ENCODE measurements around the gene SDC3.

Gene SDC3

DNA sequence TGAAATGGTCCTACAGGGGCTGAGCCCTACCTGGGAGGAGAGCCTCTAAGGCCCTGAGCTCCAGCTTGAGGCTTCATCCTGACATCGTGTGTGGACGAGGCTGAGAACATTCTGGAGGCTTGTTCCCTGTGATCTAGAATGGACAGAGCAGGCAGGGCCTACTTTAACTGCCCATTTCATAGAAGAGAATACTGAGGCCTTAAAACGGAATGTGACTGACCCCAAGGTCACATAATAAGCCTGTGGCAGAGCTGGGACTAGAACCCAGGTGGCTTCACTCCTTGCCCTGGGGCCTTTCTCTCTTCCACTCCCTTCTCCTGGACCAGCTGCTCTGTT is 6.0 kb upstream of the SDC3 start:
- DNase-seq: no peak
- H3K4me1 ChIP-seq (ENCODE audit: insufficient read depth, low read length): no peaks in the 10 kb centered on the region; the same call in 1 of the 2 replicates
- H3K27ac ChIP-seq (ENCODE audit: low read length): no peak overlapping the region
- H4K20me1 ChIP-seq (ENCODE audit: insufficient read depth, low read length): peaks cover 5% of the 10 kb centered on the region
- H3K9me3 ChIP-seq (ENCODE audit: insufficient read depth, low read length, severe bottlenecking): no peaks in the 10 kb centered on the region
- H3K36me3 ChIP-seq (ENCODE audit: insufficient read depth, low read length): no peaks in the 10 kb centered on the region
- TF ChIP-seq EZH2 (IDR thresholded peaks at IDR 0.05; ENCODE audit: borderline replicate concordance, low read depth, low read length, severe bottlenecking): no peak
- TF ChIP-seq, protein P1, sequence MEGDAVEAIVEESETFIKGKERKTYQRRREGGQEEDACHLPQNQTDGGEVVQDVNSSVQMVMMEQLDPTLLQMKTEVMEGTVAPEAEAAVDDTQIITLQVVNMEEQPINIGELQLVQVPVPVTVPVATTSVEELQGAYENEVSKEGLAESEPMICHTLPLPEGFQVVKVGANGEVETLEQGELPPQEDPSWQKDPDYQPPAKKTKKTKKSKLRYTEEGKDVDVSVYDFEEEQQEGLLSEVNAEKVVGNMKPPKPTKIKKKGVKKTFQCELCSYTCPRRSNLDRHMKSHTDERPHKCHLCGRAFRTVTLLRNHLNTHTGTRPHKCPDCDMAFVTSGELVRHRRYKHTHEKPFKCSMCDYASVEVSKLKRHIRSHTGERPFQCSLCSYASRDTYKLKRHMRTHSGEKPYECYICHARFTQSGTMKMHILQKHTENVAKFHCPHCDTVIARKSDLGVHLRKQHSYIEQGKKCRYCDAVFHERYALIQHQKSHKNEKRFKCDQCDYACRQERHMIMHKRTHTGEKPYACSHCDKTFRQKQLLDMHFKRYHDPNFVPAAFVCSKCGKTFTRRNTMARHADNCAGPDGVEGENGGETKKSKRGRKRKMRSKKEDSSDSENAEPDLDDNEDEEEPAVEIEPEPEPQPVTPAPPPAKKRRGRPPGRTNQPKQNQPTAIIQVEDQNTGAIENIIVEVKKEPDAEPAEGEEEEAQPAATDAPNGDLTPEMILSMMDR (IDR thresholded peaks at IDR 0.05; ENCODE audit: borderline replicate concordance, extremely low read depth, low read length, poor library complexity, severe bottlenecking): no peak
- no peaks in the 10 kb centered on the region for H3K79me2 ChIP-seq (ENCODE audit: insufficient read depth, low read length)
- no peak for ATAC-seq (ENCODE audit: insufficient read depth, low read depth)
- H3K27me3 ChIP-seq (ENCODE audit: insufficient read depth, low read length, poor library complexity): peaks cover 3% of the 10 kb centered on the region
- H3K4me3 ChIP-seq (ENCODE audit: low read depth in 1 of 2, low read length in 2 of 2): no peak overlapping the region
- no peak overlapping the region for H2AFZ ChIP-seq (ENCODE audit: low read depth, low read length)
- no peak overlapping the region for H3K9ac ChIP-seq (ENCODE audit: low read depth, low read length)
- no peak overlapping the region for H3K4me2 ChIP-seq (ENCODE audit: insufficient read depth, low read length)

DNA sequence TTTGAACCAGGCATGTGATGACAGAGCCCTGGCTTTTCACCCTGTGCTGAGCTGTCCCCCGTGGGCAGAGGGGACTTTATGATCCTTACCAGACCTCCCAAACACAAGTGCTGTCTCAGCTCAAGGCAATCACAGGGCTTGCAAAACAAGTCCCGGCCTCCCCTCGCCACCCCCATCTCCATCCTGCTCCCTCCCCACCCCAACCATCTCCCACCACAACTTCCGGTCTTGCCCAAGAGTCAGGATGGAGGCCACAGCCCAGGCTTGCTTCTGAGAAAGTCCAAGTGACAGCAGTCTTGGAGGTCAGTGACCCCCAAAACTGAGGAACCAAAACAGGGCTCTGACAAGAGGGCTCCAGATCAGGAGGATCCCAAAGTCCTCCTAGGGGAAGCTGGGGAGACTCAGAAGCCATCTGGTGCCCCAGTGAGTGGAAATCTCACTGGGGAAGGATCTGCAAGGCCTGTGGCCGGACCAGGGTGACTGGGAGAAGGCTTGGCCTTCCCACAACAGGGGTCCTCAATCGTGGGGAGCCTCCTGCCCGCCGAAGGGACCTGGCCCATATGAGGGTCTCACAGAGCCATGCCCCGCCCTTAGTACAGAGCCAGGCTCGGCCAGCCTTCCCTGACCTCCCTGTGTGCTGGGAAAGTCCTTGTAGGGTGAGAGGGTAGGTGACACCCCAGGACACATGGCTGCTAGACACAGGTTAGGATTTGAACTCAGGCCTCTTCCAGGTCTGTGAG is 4.5 kb upstream of the SDC3 start:
- no peak overlapping the region for H3K9ac ChIP-seq (ENCODE audit: low read depth, low read length)
- H3K4me3 ChIP-seq (ENCODE audit: low read depth in 1 of 2, low read length in 2 of 2): no peak overlapping the region
- H3K36me3 ChIP-seq (ENCODE audit: insufficient read depth, low read length): no peaks in the 10 kb centered on the region
- H4K20me1 ChIP-seq (ENCODE audit: insufficient read depth, low read length): peaks cover 9% of the 10 kb centered on the region
- DNase-seq (peak; percentile 25), ATAC-seq (ENCODE audit: insufficient read depth, low read depth) (no peak)
- H3K4me2 ChIP-seq (ENCODE audit: insufficient read depth, low read length): no peak overlapping the region
- no peak overlapping the region for H3K27ac ChIP-seq (ENCODE audit: low read length)
- H3K27me3 ChIP-seq (ENCODE audit: insufficient read depth, low read length, poor library complexity): peaks cover 11% of the 10 kb centered on the region
- no peak overlapping the region for H2AFZ ChIP-seq (ENCODE audit: low read depth, low read length)
- H3K79me2 ChIP-seq (ENCODE audit: insufficient read depth, low read length): no peaks in the 10 kb centered on the region
- TF ChIP-seq EZH2 (IDR thresholded peaks at IDR 0.05; ENCODE audit: borderline replicate concordance, low read depth, low read length, severe bottlenecking): no peak
- TF ChIP-seq, protein P1 (IDR thresholded peaks at IDR 0.05; ENCODE audit: borderline replicate concordance, extremely low read depth, low read length, poor library complexity, severe bottlenecking): no peak
- no peaks in the 10 kb centered on the region for H3K9me3 ChIP-seq (ENCODE audit: insufficient read depth, low read length, severe bottlenecking)
- no peaks in the 10 kb centered on the region for H3K4me1 ChIP-seq (ENCODE audit: insufficient read depth, low read length)

DNA sequence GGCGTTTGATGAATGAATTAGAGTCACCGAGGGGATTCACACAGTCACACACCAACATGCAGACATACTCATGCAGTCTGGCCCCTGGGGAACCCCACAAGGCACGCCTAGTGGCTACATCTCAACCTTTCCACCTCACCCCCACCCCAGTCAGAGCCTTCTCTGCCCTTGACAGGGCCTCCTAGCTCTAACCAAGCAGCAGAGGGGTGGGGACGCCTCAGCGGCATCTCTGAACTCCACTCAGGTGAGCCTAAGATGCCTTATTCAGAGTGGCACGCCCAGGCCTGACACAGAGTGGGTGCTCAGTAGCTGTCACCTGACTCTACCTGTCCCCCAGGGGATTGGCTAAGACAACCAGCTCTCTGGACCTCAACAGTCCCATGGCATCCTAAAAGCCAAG is 3.7 kb upstream of the SDC3 start:
- peaks cover 14% of the 10 kb centered on the region for H4K20me1 ChIP-seq (ENCODE audit: insufficient read depth, low read length)
- H3K4me2 ChIP-seq (ENCODE audit: insufficient read depth, low read length): no peak overlapping the region
- H3K4me1 ChIP-seq (ENCODE audit: insufficient read depth, low read length): no peaks in the 10 kb centered on the region
- no peak overlapping the region for H3K9ac ChIP-seq (ENCODE audit: low read depth, low read length)
- no peak for TF ChIP-seq EZH2 (IDR thresholded peaks at IDR 0.05; ENCODE audit: borderline replicate concordance, low read depth, low read length, severe bottlenecking)
- TF ChIP-seq, protein P1 (IDR thresholded peaks at IDR 0.05; ENCODE audit: borderline replicate concordance, extremely low read depth, low read length, poor library complexity, severe bottlenecking): no peak
- H3K27me3 ChIP-seq (ENCODE audit: insufficient read depth, low read length, poor library complexity): peaks cover 19% of the 10 kb centered on the region
- H3K79me2 ChIP-seq (ENCODE audit: insufficient read depth, low read length): no peaks in the 10 kb centered on the region
- no peaks in the 10 kb centered on the region for H3K9me3 ChIP-seq (ENCODE audit: insufficient read depth, low read length, severe bottlenecking)
- no peak overlapping the region for H3K27ac ChIP-seq (ENCODE audit: low read length)
- ATAC-seq (ENCODE audit: insufficient read depth, low read depth): no peak
- H3K4me3 ChIP-seq (ENCODE audit: low read depth in 1 of 2, low read length in 2 of 2): no peak overlapping the region
- H3K36me3 ChIP-seq (ENCODE audit: insufficient read depth, low read length): no peaks in the 10 kb centered on the region
- no peak overlapping the region for H2AFZ ChIP-seq (ENCODE audit: low read depth, low read length)
- no peak for DNase-seq
